CD4-positive, alpha-beta T cell (primary cell): ENCODE results near the gene RAMP2. TPM values are rescaled to one million over a fixed set of nuclear protein-coding genes. Genes with fewer than 3 reads are reported as not detected.

Source experiments
- ATAC-seq: fragments of 200-7000 bp; cut with Tn5 transposase; one replicate; pipeline ENCODE4 v1.10.0; 2022; ENCODE audit warnings: mild to moderate bottlenecking; ENCODE audit not compliant: poor library complexity
- CTCF ChIA-PET: fragments of 350-600 bp; sonication (Branson Sonifier 250); formaldehyde crosslinking; loops from one replicate; lab custom pipeline; 2021; ENCODE audit warnings: antibody characterized with exemption, inconsistent platforms; lab: Charles Lee
- POLR2A ChIA-PET: fragments of 350-600 bp; sonication (Branson Sonifier 250); formaldehyde crosslinking; loops from one replicate; lab custom pipeline; 2021; ENCODE audit warnings: antibody characterized with exemption, inconsistent platforms; lab: Charles Lee
- DNase-seq, 14 experiments: peaks; one replicate each; pipeline ENCODE4 v3.0.0-alpha.2; 2013 to 2020; ENCODE audit warnings: mixed read lengths in 2 of 14
- H3K27ac ChIP-seq, 2 donors: one replicate each; pipeline versions ENCODE4 v1.5.1 to v1.7.0; 2013; ENCODE audit warnings: low read length in 2 of 2, low read depth in 1 of 2, mild to moderate bottlenecking in 1 of 2
- H3K27me3 ChIP-seq, 2 experiments: 1 replicate in 1 of 2; 2 replicates in 1 of 2; pipeline versions ENCODE4 v1.6.1 to v1.7.0; 2013; ENCODE audit warnings: low read length in 2 of 2, control low read depth in 1 of 2, mild to moderate bottlenecking in 1 of 2, moderate library complexity in 1 of 2; ENCODE audit not compliant: insufficient read depth in 2 of 2, control insufficient read depth in 1 of 2
- H3K36me3 ChIP-seq: one replicate; pipeline ENCODE4 v1.6.1; 2013; ENCODE audit warnings: low read length, control low read depth; ENCODE audit not compliant: insufficient read depth
- H3K4me1 ChIP-seq: one replicate; pipeline ENCODE4 v1.6.1; 2013; ENCODE audit warnings: low read length, control low read depth; ENCODE audit not compliant: insufficient read depth
- H3K4me3 ChIP-seq: one replicate; pipeline ENCODE4 v1.5.1; 2013; ENCODE audit warnings: mild to moderate bottlenecking, low read length, moderate library complexity
- H3K9me3 ChIP-seq, 2 experiments: 1 replicate in 1 of 2; 2 replicates in 1 of 2; pipeline versions ENCODE4 v1.6.1 to v1.7.0; 2013; ENCODE audit warnings: low read length in 2 of 2, mild to moderate bottlenecking in 2 of 2, control low read depth in 1 of 2, moderate library complexity in 1 of 2; ENCODE audit not compliant: control insufficient read depth in 1 of 2, insufficient read depth in 1 of 2
- H3K27ac Mint-ChIP-seq: one replicate; pipeline ENCODE4 v1.8.0; 2020; ENCODE audit warnings: mixed read lengths
- H3K27me3 Mint-ChIP-seq: one replicate; pipeline ENCODE4 v1.8.0; 2021; ENCODE audit warnings: mixed read lengths
- H3K36me3 Mint-ChIP-seq: one replicate; pipeline ENCODE4 v1.8.0; 2021; ENCODE audit warnings: low read depth, mixed read lengths
- H3K4me1 Mint-ChIP-seq: one replicate; pipeline ENCODE4 v1.8.0; 2021; ENCODE audit warnings: low read depth, mixed read lengths
- H3K4me3 Mint-ChIP-seq: one replicate; pipeline ENCODE4 v1.8.0; 2020; ENCODE audit warnings: mild to moderate bottlenecking, mixed read lengths
- H3K9me3 Mint-ChIP-seq: one replicate; pipeline ENCODE4 v1.8.0; 2020; ENCODE audit warnings: mixed read lengths
- intact Hi-C, 2 experiments: fragments of 100-400 bp; cut with DNase I in 1 of 2; cut with micrococcal nuclease in 1 of 2; formaldehyde crosslinking; loops; one replicate each; pipeline versions ENCODE4 v1.15.1 to v1.9.0; 2023 to 2025; cut with DNase I, micrococcal nuclease
- total RNA-seq, 174 experiments: library from RNA in 2 of 174; stranded (reverse) in 2 of 174; gene quantifications; one replicate each; pipeline ENCODE4 v1.2.3 and lab custom pipeline; 2021 to 2026
- TF ChIP-seq, protein P1 (sequence below): fragments of 200-600 bp; IDR thresholded peaks from one replicate; pipeline ENCODE4 v1.8.0; 2022; ENCODE audit warnings: antibody characterized with exemption, mild to moderate bottlenecking

RAMP2 gene
- total RNA-seq, 2 experiments from 2014 or later = not detected

DNA sequence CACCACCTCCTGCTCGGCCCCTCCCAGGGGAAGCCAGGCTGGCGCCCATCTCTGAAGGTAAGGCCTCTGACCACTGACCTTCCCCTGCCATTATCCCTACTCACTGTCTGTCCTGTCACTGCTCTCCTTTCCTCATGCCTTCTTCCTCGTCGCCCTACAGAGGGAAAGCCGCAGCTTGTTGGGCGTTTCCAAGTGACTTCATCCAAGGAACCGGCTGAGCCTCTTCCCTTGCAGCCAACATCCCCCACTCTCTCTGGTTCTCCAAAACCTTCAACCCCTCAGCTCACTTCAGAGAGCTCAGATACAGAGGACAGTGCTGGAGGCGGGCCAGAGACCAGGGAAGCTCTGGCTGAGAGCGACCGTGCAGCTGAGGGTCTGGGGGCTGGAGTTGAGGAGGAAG, 34.4 kb downstream of the RAMP2 start:
- peaks cover 19% of the 10 kb centered on the region for H3K4me1 Mint-ChIP-seq
- H3K27ac Mint-ChIP-seq = no peak overlapping the region
- no peaks in the 10 kb centered on the region for H3K9me3 Mint-ChIP-seq
- Histone ChIP-seq H3K36me3 (peaks cover 4% of the 10 kb centered on the region), H3K4me3 (no peak overlapping the region), H3K27ac (no peak overlapping the region), H3K9me3 (no peaks in the 10 kb centered on the region), H3K27me3 (no peaks in the 10 kb centered on the region), H3K4me1 (peaks cover 30% of the 10 kb centered on the region)
- CTCF ChIA-PET = no interaction called here
- H3K27me3 Mint-ChIP-seq = no peaks in the 10 kb centered on the region
- DNase-seq (no peak), ATAC-seq (no peak)
- H3K4me3 Mint-ChIP-seq = peak overlapping the region; percentile 27
- POLR2A ChIA-PET = interaction anchor here (1.1 kb wide), 1 partner anchor 22 kb away, joined by 4 read pairs; the partner anchor contains the start of gene VPS25
- TF ChIP-seq, protein P1, sequence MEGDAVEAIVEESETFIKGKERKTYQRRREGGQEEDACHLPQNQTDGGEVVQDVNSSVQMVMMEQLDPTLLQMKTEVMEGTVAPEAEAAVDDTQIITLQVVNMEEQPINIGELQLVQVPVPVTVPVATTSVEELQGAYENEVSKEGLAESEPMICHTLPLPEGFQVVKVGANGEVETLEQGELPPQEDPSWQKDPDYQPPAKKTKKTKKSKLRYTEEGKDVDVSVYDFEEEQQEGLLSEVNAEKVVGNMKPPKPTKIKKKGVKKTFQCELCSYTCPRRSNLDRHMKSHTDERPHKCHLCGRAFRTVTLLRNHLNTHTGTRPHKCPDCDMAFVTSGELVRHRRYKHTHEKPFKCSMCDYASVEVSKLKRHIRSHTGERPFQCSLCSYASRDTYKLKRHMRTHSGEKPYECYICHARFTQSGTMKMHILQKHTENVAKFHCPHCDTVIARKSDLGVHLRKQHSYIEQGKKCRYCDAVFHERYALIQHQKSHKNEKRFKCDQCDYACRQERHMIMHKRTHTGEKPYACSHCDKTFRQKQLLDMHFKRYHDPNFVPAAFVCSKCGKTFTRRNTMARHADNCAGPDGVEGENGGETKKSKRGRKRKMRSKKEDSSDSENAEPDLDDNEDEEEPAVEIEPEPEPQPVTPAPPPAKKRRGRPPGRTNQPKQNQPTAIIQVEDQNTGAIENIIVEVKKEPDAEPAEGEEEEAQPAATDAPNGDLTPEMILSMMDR = no peak
- intact Hi-C loops = loop anchor here in 1 of 2 experiments (5.0 kb wide), 1 partner anchor 37 kb away; the partner anchor contains the start of gene PSME3
- H3K36me3 Mint-ChIP-seq = peaks cover 11% of the 10 kb centered on the region

DNA sequence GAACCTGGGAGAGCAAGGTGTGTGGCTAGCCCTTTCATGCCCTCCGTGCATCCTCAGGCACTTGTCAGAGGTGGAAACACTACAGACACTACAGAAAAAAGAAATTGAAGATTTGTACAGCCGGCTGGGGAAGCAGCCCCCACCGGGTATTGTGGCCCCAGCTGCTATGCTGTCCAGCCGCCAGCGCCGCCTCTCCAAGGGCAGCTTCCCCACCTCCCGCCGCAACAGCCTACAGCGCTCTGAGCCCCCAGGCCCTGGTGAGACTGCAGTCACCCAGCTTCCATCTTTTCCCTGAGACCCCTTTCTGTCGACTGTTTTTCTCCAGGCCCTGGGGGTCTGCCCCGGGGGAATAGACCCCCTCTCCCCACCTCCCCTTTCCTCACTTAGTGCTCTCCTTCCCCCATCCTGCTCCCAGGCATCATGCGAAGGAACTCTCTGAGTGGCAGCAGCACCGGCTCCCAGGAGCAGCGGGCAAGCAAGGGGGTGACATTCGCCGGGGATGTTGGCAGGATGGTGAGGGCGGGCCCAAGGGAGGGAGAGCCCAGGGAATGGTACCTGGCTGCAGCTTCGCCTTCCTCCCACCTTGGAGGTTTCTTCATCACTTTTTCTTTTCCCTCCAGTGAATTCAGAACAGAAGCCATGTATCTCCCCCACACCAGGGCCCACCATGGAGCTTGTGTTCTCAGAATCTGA, 35.2 kb downstream of the RAMP2 start:
- H3K27me3 ChIP-seq = no peaks in the 10 kb centered on the region
- Mint-ChIP-seq H3K4me1 (peaks cover 19% of the 10 kb centered on the region), H3K27ac (no peak overlapping the region), H3K4me3 (peak overlapping the region; percentile 15), H3K9me3 (no peaks in the 10 kb centered on the region), H3K36me3 (peaks cover 11% of the 10 kb centered on the region), H3K27me3 (no peaks in the 10 kb centered on the region)
- CTCF ChIA-PET = no interaction called here
- H3K27ac ChIP-seq = no peak overlapping the region
- no peak for DNase-seq
- intact Hi-C loops = loop anchor here in 1 of 2 experiments (5.0 kb wide), 1 partner anchor 36 kb away; the partner anchor contains the start of gene PSME3
- TF ChIP-seq, protein P1 = no peak
- no peak overlapping the region for H3K4me3 ChIP-seq
- POLR2A ChIA-PET = interaction anchor here (1.1 kb wide), 1 partner anchor 23 kb away, joined by 4 read pairs; the partner anchor contains the start of gene VPS25
- H3K9me3 ChIP-seq = no peaks in the 10 kb centered on the region
- peaks cover 30% of the 10 kb centered on the region for H3K4me1 ChIP-seq
- no peak for ATAC-seq
- peaks cover 4% of the 10 kb centered on the region for H3K36me3 ChIP-seq

DNA sequence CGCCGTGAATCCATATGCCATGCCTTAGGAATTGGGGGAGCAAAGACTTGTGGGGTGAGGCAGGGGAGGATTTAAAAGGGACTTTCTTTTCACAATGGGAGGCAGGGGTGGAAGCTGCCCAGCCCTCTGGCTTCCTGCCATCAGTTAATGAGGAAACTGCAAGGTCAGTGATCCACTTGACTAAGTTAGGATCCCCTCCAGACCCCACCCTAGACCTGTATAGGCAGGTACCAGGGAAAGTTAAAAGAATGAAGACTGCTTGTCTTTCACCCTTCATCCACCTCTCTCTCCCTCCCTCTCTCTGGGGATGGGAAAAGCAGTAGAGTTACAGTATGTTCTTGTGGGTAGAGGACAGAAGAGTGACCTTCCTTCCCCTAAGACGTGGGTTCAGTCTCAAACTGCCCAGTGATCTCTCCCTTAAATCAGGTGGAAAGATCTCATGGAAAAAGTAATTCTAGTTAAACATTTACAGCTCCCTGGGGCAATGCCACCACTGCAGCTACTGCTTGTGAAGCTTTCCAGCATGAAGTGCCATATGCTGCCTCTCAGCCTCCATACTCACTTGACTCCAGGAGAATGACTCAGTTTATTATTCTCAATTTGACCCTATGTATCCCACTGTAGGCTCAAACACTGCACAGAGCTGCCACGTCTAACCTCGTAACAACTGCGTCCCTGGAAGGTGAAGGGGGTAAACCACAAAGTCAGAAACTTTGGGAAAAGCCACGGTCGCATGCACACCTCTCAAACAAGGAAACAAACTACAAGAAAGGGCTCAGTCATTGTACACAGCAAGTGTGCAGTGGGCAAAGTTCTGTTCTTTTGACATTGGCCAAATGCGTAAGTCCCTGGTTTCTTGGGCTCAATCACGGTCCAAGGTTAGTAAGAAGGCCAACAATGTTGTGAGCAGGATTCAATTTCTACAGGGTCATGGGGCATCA, 36.3 kb downstream of the RAMP2 start:
- Histone ChIP-seq H3K36me3 (peaks cover 4% of the 10 kb centered on the region), H3K27ac (no peak overlapping the region), H3K4me3 (peak overlapping the region; percentile 92), H3K27me3 (no peaks in the 10 kb centered on the region), H3K9me3 (no peaks in the 10 kb centered on the region), H3K4me1 (peaks cover 30% of the 10 kb centered on the region)
- POLR2A ChIA-PET = interaction anchor here (1.1 to 2.3 kb wide), 5 partner anchors 17 to 409 kb away, joined by 3 to 9 read pairs (median 4); partner anchors contain the start of genes BECN1, RETREG3, RPL27 and STAT3
- peaks cover 19% of the 10 kb centered on the region for H3K4me1 Mint-ChIP-seq
- no peaks in the 10 kb centered on the region for H3K27me3 Mint-ChIP-seq
- peak overlapping the region; percentile 92 for H3K4me3 Mint-ChIP-seq
- H3K36me3 Mint-ChIP-seq = peaks cover 11% of the 10 kb centered on the region
- no peak for ATAC-seq
- H3K9me3 Mint-ChIP-seq = no peaks in the 10 kb centered on the region
- CTCF ChIA-PET = no interaction called here
- intact Hi-C loops = loop anchor here in 1 of 2 experiments (2.0 to 5.0 kb wide), 2 partner anchors 23 to 35 kb away; partner anchors contain the start of gene PSME3
- TF ChIP-seq, protein P1 = no peak
- no peak for DNase-seq
- no peak overlapping the region for H3K27ac Mint-ChIP-seq
